Endothelial cell of umbilical vein (primary cell): ENCODE data around the gene HAPLN2. TPM values are rescaled to one million over a fixed set of nuclear protein-coding genes. Genes with fewer than 3 reads are reported as not detected.
A peak's percentile ranks its signal among the peaks of the same experiment; 100 is the strongest.

Experiments
- BruUV-seq: library from RNA; stranded (reverse); fragments of 400-500 nt; replicated peaks from 2 replicates; lab custom pipeline; 2021; lab: Mats Ljungman, UMichigan
- CTCF ChIA-PET: fragments of 300-600, 350-600 bp; sonication (Branson Sonifier 250); formaldehyde crosslinking; loops from one replicate; lab custom pipeline; 2021; ENCODE audit warnings: antibody characterized with exemption, inconsistent platforms; lab: Charles Lee
- POLR2A ChIA-PET: fragments of 300-600, 350-600 bp; sonication (Branson Sonifier 250); formaldehyde crosslinking; loops from one replicate; lab custom pipeline; 2021; ENCODE audit warnings: antibody characterized with exemption, inconsistent platforms; lab: Charles Lee
- DNase-seq: peaks from one replicate; pipeline ENCODE4 v3.0.0-alpha.2; 2011; ENCODE audit warnings: low read depth, low spot score
- FAIRE-seq: peaks from 2 replicates; lab custom pipeline; 2011; peaks lifted over from hg19 to GRCh38; lab: Jason Lieb, UNC
- H2AFZ ChIP-seq: 2 replicates; pipeline ENCODE4 v1.6.0; 2012; ENCODE audit warnings: low read depth, low read length, control low read depth, inconsistent platforms
- H3K27ac ChIP-seq: 2 replicates; pipeline ENCODE4 v1.5.1; 2011; ENCODE audit warnings: low read depth, mild to moderate bottlenecking, control low read depth, low read length, moderate library complexity; ENCODE audit not compliant: insufficient read depth
- H3K27me3 ChIP-seq, 2 experiments: 2 replicates each; pipeline versions ENCODE4 v1.6.0 to v1.6.1; 2011; ENCODE audit warnings: low read length in 2 of 2, mixed read lengths in 1 of 2; ENCODE audit not compliant: control insufficient read depth in 2 of 2, insufficient read depth in 2 of 2
- H3K36me3 ChIP-seq, 2 experiments: 2 replicates in 1 of 2; 3 replicates in 1 of 2; pipeline ENCODE4 v1.5.1; 2011; ENCODE audit warnings: low read length in 2 of 2, mild to moderate bottlenecking in 1 of 2, moderate library complexity in 1 of 2; ENCODE audit not compliant: control insufficient read depth in 2 of 2, insufficient read depth in 2 of 2; ENCODE audit errors: extremely low read depth in 1 of 2
- H3K4me1 ChIP-seq: 3 replicates; pipeline ENCODE4 v1.5.1; 2011; ENCODE audit warnings: mild to moderate bottlenecking, low read length; ENCODE audit not compliant: control insufficient read depth, insufficient read depth; ENCODE audit errors: extremely low read depth
- H3K4me2 ChIP-seq: 2 replicates; pipeline ENCODE4 v1.6.1; 2011; ENCODE audit warnings: low read length, control low read depth, mixed read lengths; ENCODE audit not compliant: insufficient read depth
- H3K4me3 ChIP-seq, 3 experiments: fragments of 200-600 bp in 1 of 3; sonication (generic), shearing (Covaris generic) in 1 of 3; replicated peaks in 1 of 3; 2 replicates each; pipeline ENCODE4 v1.5.1; 2011 to 2016; ENCODE audit warnings: control low read depth in 3 of 3, low read length in 3 of 3, mild to moderate bottlenecking in 2 of 3, inconsistent platforms in 1 of 3, low read depth in 1 of 3, moderate library complexity in 1 of 3; ENCODE audit not compliant: insufficient read depth in 1 of 3
- H3K79me2 ChIP-seq: 2 replicates; pipeline ENCODE4 v1.6.0; 2012; ENCODE audit warnings: low read length, inconsistent platforms; ENCODE audit not compliant: control insufficient read depth, insufficient read depth
- H3K9ac ChIP-seq: replicated peaks from 2 replicates; pipeline ENCODE3; 2011; ENCODE audit warnings: low read length, control low read depth; ENCODE audit not compliant: insufficient read depth; ENCODE audit errors: extremely low read depth
- H3K9me1 ChIP-seq: replicated peaks from 3 replicates; pipeline ENCODE4 v1.6.0; 2011; ENCODE audit warnings: mild to moderate bottlenecking, low read length; ENCODE audit not compliant: control insufficient read depth, insufficient read depth; ENCODE audit errors: extremely low read depth
- H3K9me3 ChIP-seq: replicated peaks from 2 replicates; pipeline ENCODE4 v1.5.1; 2012; ENCODE audit warnings: low read length, inconsistent platforms; ENCODE audit not compliant: control insufficient read depth, insufficient read depth
- H4K20me1 ChIP-seq: replicated peaks from 2 replicates; pipeline ENCODE3; 2011; ENCODE audit warnings: mild to moderate bottlenecking, low read length; ENCODE audit not compliant: control insufficient read depth, insufficient read depth; ENCODE audit errors: extremely low read depth
- FOS ChIP-seq: IDR thresholded peaks from 2 replicates; pipeline ENCODE4 v1.6.1; 2011; ENCODE audit warnings: mild to moderate bottlenecking, low read length, moderate library complexity, borderline replicate concordance; ENCODE audit not compliant: insufficient read depth
- GATA2 ChIP-seq: IDR thresholded peaks from 2 replicates; pipeline ENCODE4 v1.7.0; 2011; ENCODE audit warnings: low read depth, mild to moderate bottlenecking, moderate library complexity, mixed read lengths, low read length; ENCODE audit not compliant: insufficient read length, insufficient read depth
- JUN ChIP-seq: IDR thresholded peaks from 2 replicates; pipeline ENCODE4 v1.6.1; 2011; ENCODE audit warnings: borderline replicate concordance, low read depth; ENCODE audit not compliant: insufficient read length, insufficient read depth
- MAX ChIP-seq: IDR thresholded peaks from 2 replicates; pipeline ENCODE4 v1.6.1; 2011; ENCODE audit not compliant: insufficient read depth, insufficient read length
- POLR2AphosphoS5 ChIP-seq: IDR thresholded peaks from 2 replicates; pipeline ENCODE4 v1.6.1; 2012; ENCODE audit warnings: low read depth, mild to moderate bottlenecking, control low read depth, low read length, moderate library complexity; ENCODE audit not compliant: insufficient read depth
- dilution Hi-C: fragments of 300-500 bp; cut with MboI; formaldehyde crosslinking; loops from one replicate; pipeline ENCODE4 v1.15.0; 2019; ENCODE audit warnings: low sequenced_read_pairs; ENCODE audit not compliant: extremely low pct_ligation_motif_present
- intact Hi-C: fragments of 100-400 bp; cut with micrococcal nuclease; formaldehyde crosslinking; loops from one replicate; pipeline ENCODE4 v1.10.0; 2022
- polyA plus RNA-seq, 4 experiments: library from polyadenylated mRNA; depleted of rRNA in 3 of 4; stranded (reverse) in 3 of 4; unstranded in 1 of 4; fragments of >200 nt; gene quantifications; 2 replicates each; pipeline versions ENCODE4 v1.2.1 to v1.2.3, GENCODE V29; 2011 to 2012; ENCODE audit warnings: missing spikeins in 1 of 4
- total RNA-seq: library from RNA; stranded (reverse); gene quantifications from 2 replicates; pipeline ENCODE4 v1.2.3, GENCODE V29; 2021

HAPLN2 gene
- total and polyA plus RNA-seq, 2 donors (not counting 3 experiments of a cell fraction or from before 2014, with no cell fraction given) = not detected

GRCh38 chr1:156571919-156572662 is 47.1 kb upstream of the HAPLN2 start, which contains the start of gene IQGAP3:
Gene IQGAP3, minus strand, starts transcription at chr1:156572565. Its CDS starts 36 bp downstream, at chr1:156572529.
- H3K9me1 ChIP-seq = no peaks in the 10 kb centered on the region
- FAIRE-seq (peak; percentile 84), DNase-seq (peak; percentile 73)
- CTCF ChIA-PET = interaction anchor here (0.7 to 3.3 kb wide), 6 partner anchors 38 to 186 kb away, joined by 3 to 42 read pairs (median 3); no protein-coding TSS in a partner anchor
- H3K4me1 ChIP-seq = peaks cover 13% of the 10 kb centered on the region
- POLR2A ChIA-PET = no interaction called here
- peaks cover 3 to 6% of the 10 kb centered on the region in 2 experiments for H3K27me3 ChIP-seq
- no peaks in the 10 kb centered on the region for H4K20me1 ChIP-seq
- peak within 1 kb of the TSS; percentile 77 for H3K9ac ChIP-seq
- H3K36me3 ChIP-seq = no peaks in the 10 kb centered on the region
- H3K27ac ChIP-seq = peak within 1 kb of the TSS; percentile 61
- BruUV-seq = TSS peak; percentile 100
- H3K4me3 ChIP-seq = peak within 1 kb of the TSS; percentile 66 to 71 (median 68)
- TF ChIP-seq MAX = peak; percentile 40
- TF ChIP-seq POLR2AphosphoS5 = peak; percentile 60
- TF ChIP-seq FOS = no peak
- TF ChIP-seq JUN = no peak
- dilution Hi-C loops = no loop called here
- H3K4me2 ChIP-seq = peak within 1 kb of the TSS; percentile 52
- H3K9me3 ChIP-seq = no peaks in the 10 kb centered on the region
- peaks cover 17% of the 10 kb centered on the region for H3K79me2 ChIP-seq
- intact Hi-C loops = loop anchor here (1.0 to 5.0 kb wide), 4 partner anchors 35 to 116 kb away; no protein-coding TSS in a partner anchor
- peak within 1 kb of the TSS; percentile 79 for H2AFZ ChIP-seq

GRCh38 chr1:156572663-156573018 is 46.6 kb upstream of the HAPLN2 start:
- peaks cover 3 to 6% of the 10 kb centered on the region in 2 experiments for H3K27me3 ChIP-seq
- H3K4me3 ChIP-seq = peak overlapping the region in 2 of 3 experiments; percentile 66 to 71
- FAIRE-seq (no peak), DNase-seq (no peak)
- TF ChIP-seq GATA2 (no peak), MAX (no peak)
- H2AFZ ChIP-seq = peak overlapping the region; percentile 65
- H3K9me1 ChIP-seq = no peaks in the 10 kb centered on the region
- no peaks in the 10 kb centered on the region for H3K36me3 ChIP-seq
- no TSS peak for BruUV-seq
- H3K27ac ChIP-seq = no peak overlapping the region
- ChIA-PET POLR2A (no interaction called here), CTCF (interaction anchor here (0.9 to 3.3 kb wide), 2 partner anchors 71 to 91 kb away, joined by 3 to 42 read pairs; no protein-coding TSS in a partner anchor)
- H3K4me2 ChIP-seq = peak overlapping the region; percentile 44
- peaks cover 17% of the 10 kb centered on the region for H3K79me2 ChIP-seq
- dilution Hi-C loops = no loop called here
- H3K9me3 ChIP-seq = no peaks in the 10 kb centered on the region
- no peaks in the 10 kb centered on the region for H4K20me1 ChIP-seq
- intact Hi-C loops = loop anchor here (1.0 to 5.0 kb wide), 3 partner anchors 35 to 116 kb away; no protein-coding TSS in a partner anchor
- peaks cover 13% of the 10 kb centered on the region for H3K4me1 ChIP-seq
- no peak overlapping the region for H3K9ac ChIP-seq
